NCI-H82 (cell line): ENCODE data around the gene SLC25A48.
A peak's percentile ranks its signal among the peaks of the same experiment; 100 is the strongest.

Experiments used
- DNase-seq: peaks from one replicate; lab custom pipeline; 2025; lab: John Stamatoyannopoulos, UW

Gene SLC25A48

GRCh38 chr5:135881244-135881643 is 46.8 kb downstream of the SLC25A48 start:
- no peak for DNase-seq

GRCh38 chr5:135881819-135882218 is 47.4 kb downstream of the SLC25A48 start:
- no peak for DNase-seq

GRCh38 chr5:135883026-135883425 is 48.6 kb downstream of the SLC25A48 start:
- DNase-seq: no peak

GRCh38 chr5:135883441-135883840 is 49.0 kb downstream of the SLC25A48 start:
- DNase-seq: peak; percentile 14

- DNase-seq: no peak
Observed at GRCh38 chr5:135885031-135885430, 50.6 kb downstream of the SLC25A48 start.

- DNase-seq: no peak
Observed at GRCh38 chr5:135886136-135886535, 51.7 kb downstream of the SLC25A48 start.

- DNase-seq: peak; percentile 81
Observed at GRCh38 chr5:135887447-135887864, 53.0 kb downstream of the SLC25A48 start.

GRCh38 chr5:135887881-135888614 is 53.6 kb downstream of the SLC25A48 start:
- peak; percentile 29 for DNase-seq

- no peak for DNase-seq
Observed at GRCh38 chr5:135890296-135890695, 55.8 kb downstream of the SLC25A48 start.

- no peak for DNase-seq
Observed at GRCh38 chr5:135890867-135891266, 56.4 kb downstream of the SLC25A48 start.

- no peak for DNase-seq
Observed at GRCh38 chr5:135891268-135891667, 56.8 kb downstream of the SLC25A48 start.

GRCh38 chr5:135891791-135892190 is 57.3 kb downstream of the SLC25A48 start:
- DNase-seq: peak; percentile 54

GRCh38 chr5:135894276-135894675 is 59.8 kb downstream of the SLC25A48 start:
- no peak for DNase-seq

GRCh38 chr5:135894789-135895188 is 60.3 kb downstream of the SLC25A48 start:
- no peak for DNase-seq

- DNase-seq: no peak
Observed at GRCh38 chr5:135895474-135896006, 61.1 kb downstream of the SLC25A48 start, which contains the start of gene IL9. Gene IL9, minus strand, starts transcription at chr5:135895841. Its CDS starts 25 bp downstream, at chr5:135895816.

GRCh38 chr5:135898651-135899050 is 64.2 kb downstream of the SLC25A48 start:
- DNase-seq: no peak

- DNase-seq: no peak
Observed at GRCh38 chr5:135900276-135900675, 65.8 kb downstream of the SLC25A48 start.

- no peak for DNase-seq
Observed at GRCh38 chr5:135901633-135902032, 67.2 kb downstream of the SLC25A48 start.

GRCh38 chr5:135905144-135905543 is 70.7 kb downstream of the SLC25A48 start:
- no peak for DNase-seq

GRCh38 chr5:135913713-135914626 is 79.5 kb downstream of the SLC25A48 start:
- DNase-seq: no peak

GRCh38 chr5:135915466-135916001 is 81.1 kb downstream of the SLC25A48 start:
- no peak for DNase-seq

GRCh38 chr5:135916638-135917263 is 82.3 kb downstream of the SLC25A48 start:
- no peak for DNase-seq
